KMS-11 (cell line): ENCODE data around the gene TRPM8.

Source experiments
- H2AFZ ChIP-seq: fragments of 200-600 bp; sonication (generic); 2 replicates; pipeline ENCODE4 v1.6.1; 2016; ENCODE audit warnings: antibody characterized with exemption, mixed run types, low read depth
- H3K27ac ChIP-seq: fragments of 200-600 bp; sonication (generic); 2 replicates; pipeline ENCODE4 v1.6.1; 2016; ENCODE audit warnings: mild to moderate bottlenecking, mixed run types
- H3K27me3 ChIP-seq: fragments of 200-600 bp; sonication (generic); 2 replicates; pipeline ENCODE4 v1.6.1; 2017; ENCODE audit warnings: mild to moderate bottlenecking, low read depth, mixed run types, moderate library complexity; ENCODE audit not compliant: insufficient read depth
- H3K36me3 ChIP-seq: fragments of 200-600 bp; sonication (generic); 2 replicates; pipeline ENCODE4 v1.6.1; 2017; ENCODE audit warnings: mild to moderate bottlenecking, mixed run types; ENCODE audit not compliant: insufficient read depth
- H3K4me1 ChIP-seq: fragments of 200-600 bp; sonication (generic); 2 replicates; pipeline ENCODE4 v1.6.1; 2016; ENCODE audit warnings: mild to moderate bottlenecking, low read depth, mixed run types; ENCODE audit not compliant: poor library complexity, severe bottlenecking
- H3K4me2 ChIP-seq: fragments of 200-600 bp; sonication (generic); 2 replicates; pipeline ENCODE4 v1.7.0; 2016; ENCODE audit warnings: mild to moderate bottlenecking, mixed run types
- H3K4me3 ChIP-seq: fragments of 200-600 bp; sonication (generic); IDR thresholded peaks from 2 replicates; pipeline ENCODE4 v1.6.1; 2017; ENCODE audit warnings: low read depth, low read length, mixed read lengths; ENCODE audit not compliant: insufficient read depth
- H3K79me2 ChIP-seq: fragments of 200-600 bp; sonication (generic); 2 replicates; pipeline ENCODE4 v1.6.1; 2016; ENCODE audit warnings: low read depth, mixed run types; ENCODE audit not compliant: insufficient read depth
- H3K9ac ChIP-seq: fragments of 200-600 bp; sonication (generic); 2 replicates; pipeline ENCODE4 v1.6.1; 2016; ENCODE audit warnings: mild to moderate bottlenecking, mixed run types
- H4K20me1 ChIP-seq: fragments of 200-600 bp; sonication (generic); 2 replicates; pipeline ENCODE4 v1.6.1; 2016; ENCODE audit warnings: mild to moderate bottlenecking, mixed run types; ENCODE audit not compliant: insufficient read depth
- TF ChIP-seq, protein P1 (sequence below): fragments of 200-600 bp; sonication (generic); conservative IDR thresholded peaks from 2 replicates; pipeline ENCODE4 v1.6.1; 2017; ENCODE audit warnings: low read depth, mild to moderate bottlenecking, antibody characterized with exemption, low read length, moderate library complexity, mixed read lengths

Gene TRPM8

GRCh38 chr2:233919938-233920337 is 2.8 kb downstream of the TRPM8 start:
- Histone ChIP-seq H3K79me2 (no peaks in the 10 kb centered on the region), H4K20me1 (no peaks in the 10 kb centered on the region), H3K4me2 (no peak overlapping the region), H3K27ac (no peak overlapping the region), H3K9ac (no peak overlapping the region), H3K4me1 (no peaks in the 10 kb centered on the region), H3K27me3 (no peaks in the 10 kb centered on the region), H2AFZ (no peak overlapping the region), H3K4me3 (no peak overlapping the region), H3K36me3 (no peaks in the 10 kb centered on the region)
- TF ChIP-seq, protein P1, sequence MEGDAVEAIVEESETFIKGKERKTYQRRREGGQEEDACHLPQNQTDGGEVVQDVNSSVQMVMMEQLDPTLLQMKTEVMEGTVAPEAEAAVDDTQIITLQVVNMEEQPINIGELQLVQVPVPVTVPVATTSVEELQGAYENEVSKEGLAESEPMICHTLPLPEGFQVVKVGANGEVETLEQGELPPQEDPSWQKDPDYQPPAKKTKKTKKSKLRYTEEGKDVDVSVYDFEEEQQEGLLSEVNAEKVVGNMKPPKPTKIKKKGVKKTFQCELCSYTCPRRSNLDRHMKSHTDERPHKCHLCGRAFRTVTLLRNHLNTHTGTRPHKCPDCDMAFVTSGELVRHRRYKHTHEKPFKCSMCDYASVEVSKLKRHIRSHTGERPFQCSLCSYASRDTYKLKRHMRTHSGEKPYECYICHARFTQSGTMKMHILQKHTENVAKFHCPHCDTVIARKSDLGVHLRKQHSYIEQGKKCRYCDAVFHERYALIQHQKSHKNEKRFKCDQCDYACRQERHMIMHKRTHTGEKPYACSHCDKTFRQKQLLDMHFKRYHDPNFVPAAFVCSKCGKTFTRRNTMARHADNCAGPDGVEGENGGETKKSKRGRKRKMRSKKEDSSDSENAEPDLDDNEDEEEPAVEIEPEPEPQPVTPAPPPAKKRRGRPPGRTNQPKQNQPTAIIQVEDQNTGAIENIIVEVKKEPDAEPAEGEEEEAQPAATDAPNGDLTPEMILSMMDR: no peak

GRCh38 chr2:233922471-233922870 is 5.3 kb downstream of the TRPM8 start:
- Histone ChIP-seq H3K4me1 (no peaks in the 10 kb centered on the region), H3K4me3 (no peak overlapping the region), H3K9ac (no peak overlapping the region), H3K27ac (no peak overlapping the region), H3K4me2 (no peak overlapping the region), H2AFZ (no peak overlapping the region), H3K79me2 (no peaks in the 10 kb centered on the region), H3K27me3 (no peaks in the 10 kb centered on the region), H3K36me3 (no peaks in the 10 kb centered on the region), H4K20me1 (no peaks in the 10 kb centered on the region)
- TF ChIP-seq, protein P1: no peak

DNA sequence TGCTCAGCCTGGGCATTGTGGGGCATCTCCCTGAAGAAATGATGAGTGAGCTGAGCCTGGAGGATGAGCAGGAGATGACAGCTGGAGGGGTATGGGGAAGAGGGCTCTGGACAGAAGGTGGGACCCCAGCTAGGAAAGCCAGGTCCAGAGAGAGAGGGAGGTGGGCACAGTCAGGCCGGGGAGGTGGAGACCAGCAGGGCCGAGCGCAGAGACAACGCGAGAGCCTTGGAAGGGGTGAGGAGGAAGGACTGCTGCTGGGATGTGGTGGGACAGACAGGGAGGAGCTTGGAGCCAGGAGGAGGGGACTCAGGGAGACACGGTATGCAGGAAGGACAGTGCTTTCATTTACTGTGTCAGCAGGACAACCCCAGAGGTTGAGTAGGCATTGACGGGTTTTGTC is 8.2 kb downstream of the TRPM8 start:
- H3K27me3 ChIP-seq: no peaks in the 10 kb centered on the region
- TF ChIP-seq, protein P1: no peak
- no peak overlapping the region for H2AFZ ChIP-seq
- H3K4me1 ChIP-seq: no peaks in the 10 kb centered on the region
- no peaks in the 10 kb centered on the region for H4K20me1 ChIP-seq
- H3K79me2 ChIP-seq: no peaks in the 10 kb centered on the region
- no peak overlapping the region for H3K4me3 ChIP-seq
- H3K36me3 ChIP-seq: no peaks in the 10 kb centered on the region
- H3K27ac ChIP-seq: no peak overlapping the region
- H3K4me2 ChIP-seq: no peak overlapping the region
- no peak overlapping the region for H3K9ac ChIP-seq

DNA sequence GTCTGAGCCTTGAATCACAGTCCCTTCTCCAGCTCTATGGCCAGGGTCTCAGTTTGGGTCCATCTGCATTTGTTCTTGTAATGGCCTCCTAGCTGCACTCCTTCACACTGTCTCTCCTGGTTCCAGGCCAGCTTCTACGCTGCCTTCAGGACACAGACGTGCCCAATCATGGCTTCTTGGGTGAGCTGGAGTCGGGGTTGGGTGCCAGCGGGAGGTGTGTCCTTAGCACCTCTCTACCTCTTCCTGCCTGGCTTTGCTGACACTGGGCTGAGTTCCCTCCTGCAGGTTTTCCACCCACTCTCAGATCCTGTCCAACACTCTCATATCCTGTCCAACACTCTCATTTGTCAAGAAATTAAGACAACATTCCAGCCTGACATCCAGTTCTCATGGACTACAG is 9.6 kb downstream of the TRPM8 start:
- TF ChIP-seq, protein P1: no peak
- no peak overlapping the region for H3K9ac ChIP-seq
- no peaks in the 10 kb centered on the region for H3K27me3 ChIP-seq
- H2AFZ ChIP-seq: no peak overlapping the region
- H3K36me3 ChIP-seq: no peaks in the 10 kb centered on the region
- no peaks in the 10 kb centered on the region for H3K79me2 ChIP-seq
- H4K20me1 ChIP-seq: no peaks in the 10 kb centered on the region
- no peak overlapping the region for H3K4me3 ChIP-seq
- H3K27ac ChIP-seq: no peak overlapping the region
- no peaks in the 10 kb centered on the region for H3K4me1 ChIP-seq
- H3K4me2 ChIP-seq: no peak overlapping the region
